Right atrium auricular region (tissue), 2 donors: ENCODE data around the gene MAN1C1. TPM values are rescaled to one million over a fixed set of nuclear protein-coding genes. Genes with fewer than 3 reads are reported as not detected.

ENCODE experiments used
- DNase-seq: peaks from one replicate; pipeline ENCODE4 v3.0.0-alpha.2; 2019; ENCODE audit warnings: low spot score
- H3K27ac ChIP-seq, 2 donors: fragments of 200-600 bp; sonication (generic); 1 replicate in 1 of 2; 2 replicates in 1 of 2; pipeline ENCODE4 v1.5.1; 2016 to 2019
- H3K27me3 ChIP-seq, 2 donors: fragments of 200-600 bp; sonication (generic); one replicate each; pipeline versions ENCODE4 v1.5.1 to v1.6.0; 2017 to 2019
- H3K36me3 ChIP-seq: fragments of 200-600 bp; sonication (generic); one replicate; pipeline ENCODE4 v1.5.1; 2016
- H3K4me1 ChIP-seq, 2 donors: fragments of 200-600 bp; sonication (generic); one replicate each; pipeline versions ENCODE4 v1.5.1 to v1.6.0; 2017 to 2019
- H3K4me3 ChIP-seq, 2 donors: fragments of 200-600 bp; sonication (generic); 1 replicate in 1 of 2; 2 replicates in 1 of 2; pipeline ENCODE4 v1.5.1; 2017 to 2019; ENCODE audit warnings: mild to moderate bottlenecking in 1 of 2, moderate library complexity in 1 of 2
- H3K9me3 ChIP-seq, 2 donors: fragments of 200-600 bp; sonication (generic); one replicate each; pipeline ENCODE4 v1.5.1; 2019
- total RNA-seq, 2 donors: library from RNA; depleted of rRNA; stranded (reverse); fragments of >200 nt; gene quantifications; one replicate each; pipeline ENCODE4 v1.1.0, GENCODE V29; 2016
- TF ChIP-seq, protein P1 (sequence below), 2 donors: fragments of 200-600 bp; sonication (generic); IDR thresholded peaks; one replicate each; pipeline ENCODE4 v1.5.1; 2019; ENCODE audit warnings: antibody characterized with exemption in 2 of 2

The MAN1C1 gene
- total RNA-seq, 2 donors from 2014 or later, result 9.4 to 13.6 TPM

DNA sequence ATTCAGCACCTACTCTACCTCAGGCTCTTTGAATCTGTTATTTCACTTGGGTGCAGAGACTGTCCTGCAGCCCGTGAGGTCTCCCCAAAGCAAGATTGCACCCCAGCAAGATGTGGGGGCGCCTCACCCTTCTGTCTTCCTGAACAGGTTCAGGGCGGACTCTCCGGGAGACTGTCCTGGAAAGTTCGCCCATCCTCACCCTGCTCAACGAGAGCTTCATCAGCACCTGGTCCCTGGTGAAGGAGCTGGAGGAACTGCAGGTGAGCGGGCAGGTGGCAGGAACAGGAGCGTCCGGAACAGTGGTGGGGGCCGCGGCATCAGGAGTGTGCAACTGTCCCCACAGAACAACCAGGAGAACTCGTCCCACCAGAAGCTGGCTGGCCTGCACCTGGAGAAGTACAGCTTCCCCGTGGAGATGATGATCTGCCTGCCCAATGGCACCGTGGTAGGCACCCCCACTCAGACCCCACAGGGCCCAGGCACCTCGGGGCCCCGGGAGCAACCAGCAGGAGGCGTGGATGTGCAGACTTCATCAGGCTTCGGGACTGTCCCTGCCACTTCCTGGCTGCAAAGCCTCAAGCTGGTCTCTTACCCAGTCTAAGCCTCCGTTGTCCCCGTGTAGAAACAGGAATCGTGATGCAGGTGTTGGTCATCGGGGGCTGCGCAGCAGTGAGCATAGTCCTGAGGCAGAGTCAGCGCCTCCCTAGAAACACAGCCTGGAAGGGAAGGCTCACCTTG lies 197.3 kb downstream of the MAN1C1 start:
- H3K27me3 ChIP-seq, result no peaks in the 10 kb centered on the region
- H3K27ac ChIP-seq, result no peak overlapping the region
- no peaks in the 10 kb centered on the region for H3K9me3 ChIP-seq
- peaks cover 38% of the 10 kb centered on the region for H3K36me3 ChIP-seq
- H3K4me1 ChIP-seq, result peaks cover 0 to 24% of the 10 kb centered on the region in 2 donors
- no peak for DNase-seq
- TF ChIP-seq, protein P1, sequence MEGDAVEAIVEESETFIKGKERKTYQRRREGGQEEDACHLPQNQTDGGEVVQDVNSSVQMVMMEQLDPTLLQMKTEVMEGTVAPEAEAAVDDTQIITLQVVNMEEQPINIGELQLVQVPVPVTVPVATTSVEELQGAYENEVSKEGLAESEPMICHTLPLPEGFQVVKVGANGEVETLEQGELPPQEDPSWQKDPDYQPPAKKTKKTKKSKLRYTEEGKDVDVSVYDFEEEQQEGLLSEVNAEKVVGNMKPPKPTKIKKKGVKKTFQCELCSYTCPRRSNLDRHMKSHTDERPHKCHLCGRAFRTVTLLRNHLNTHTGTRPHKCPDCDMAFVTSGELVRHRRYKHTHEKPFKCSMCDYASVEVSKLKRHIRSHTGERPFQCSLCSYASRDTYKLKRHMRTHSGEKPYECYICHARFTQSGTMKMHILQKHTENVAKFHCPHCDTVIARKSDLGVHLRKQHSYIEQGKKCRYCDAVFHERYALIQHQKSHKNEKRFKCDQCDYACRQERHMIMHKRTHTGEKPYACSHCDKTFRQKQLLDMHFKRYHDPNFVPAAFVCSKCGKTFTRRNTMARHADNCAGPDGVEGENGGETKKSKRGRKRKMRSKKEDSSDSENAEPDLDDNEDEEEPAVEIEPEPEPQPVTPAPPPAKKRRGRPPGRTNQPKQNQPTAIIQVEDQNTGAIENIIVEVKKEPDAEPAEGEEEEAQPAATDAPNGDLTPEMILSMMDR (IDR thresholded peaks at IDR 0.05), result no peak
- no peak overlapping the region for H3K4me3 ChIP-seq

DNA sequence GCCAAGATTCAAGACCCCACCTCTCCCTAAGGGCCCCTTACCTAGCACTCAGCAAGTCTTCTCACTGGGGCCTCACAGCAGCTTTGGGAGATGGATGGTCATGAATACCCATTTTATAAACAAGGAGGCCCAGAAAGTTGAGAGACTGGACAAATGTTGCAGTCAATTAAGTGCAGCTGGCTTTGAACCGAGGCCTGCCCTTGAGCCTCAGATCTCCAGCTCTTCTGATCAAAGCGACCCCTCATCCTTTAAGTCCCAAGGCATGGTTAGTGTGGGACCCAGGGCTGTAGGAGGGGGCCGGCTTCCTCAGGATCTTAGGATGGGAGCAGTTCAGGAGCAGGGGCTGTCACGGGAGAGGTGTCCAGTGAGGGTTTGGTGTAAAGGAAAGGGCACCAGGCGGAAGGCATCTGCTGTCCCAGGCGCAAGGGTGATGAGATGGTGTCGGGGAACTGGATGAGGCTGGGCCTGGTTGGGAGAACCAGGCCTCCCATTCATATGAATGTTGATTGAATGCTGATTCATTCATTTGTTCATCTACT lies 198.0 kb downstream of the MAN1C1 start:
- Histone ChIP-seq H3K27me3 (no peaks in the 10 kb centered on the region), H3K4me1 (peaks cover 0 to 26% of the 10 kb centered on the region in 2 donors), H3K27ac (no peak overlapping the region), H3K4me3 (no peak overlapping the region), H3K9me3 (no peaks in the 10 kb centered on the region), H3K36me3 (peaks cover 31% of the 10 kb centered on the region)
- DNase-seq, result no peak
- TF ChIP-seq, protein P1 (IDR thresholded peaks at IDR 0.05), result no peak

DNA sequence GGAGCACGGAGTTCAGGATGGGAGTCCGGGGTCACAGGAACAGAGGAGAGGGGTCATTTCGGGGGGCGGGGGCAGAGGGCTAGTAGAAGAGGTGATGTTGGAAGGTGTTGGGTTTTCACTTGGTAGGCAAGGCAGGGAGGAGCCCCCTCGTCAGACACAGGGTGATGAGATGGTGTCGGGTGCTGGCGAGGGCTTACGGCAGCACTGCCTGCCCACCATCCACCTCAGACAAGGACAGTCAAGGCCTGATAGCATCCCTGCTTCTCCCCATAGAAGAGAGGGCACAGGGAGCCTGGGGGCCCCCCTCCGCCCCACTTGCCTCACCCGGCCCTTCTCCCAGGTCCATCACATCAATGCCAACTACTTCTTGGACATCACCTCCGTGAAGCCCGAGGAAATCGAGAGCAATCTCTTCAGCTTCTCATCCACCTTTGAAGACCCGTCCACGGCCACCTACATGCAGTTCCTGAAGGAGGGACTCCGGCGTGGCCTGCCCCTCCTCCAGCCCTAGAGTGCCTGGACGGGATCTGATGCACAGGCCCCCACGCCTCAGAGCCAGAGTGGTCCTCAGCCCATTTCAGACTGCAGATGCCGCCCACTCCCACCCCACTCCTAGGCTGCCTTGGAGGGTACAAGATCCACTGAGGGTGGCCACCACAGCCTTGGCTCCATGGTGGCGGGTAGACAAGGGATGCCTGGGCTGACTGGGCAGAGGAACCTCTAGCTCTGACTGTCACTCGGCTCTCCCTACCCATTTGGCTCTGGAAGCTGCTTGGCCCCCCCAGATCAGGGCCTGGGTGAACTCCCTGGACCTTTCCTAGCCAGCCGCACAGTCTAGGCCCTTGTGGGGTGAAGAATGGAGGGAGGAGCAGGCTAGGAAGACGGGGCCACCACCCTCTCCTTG lies 198.9 kb downstream of the MAN1C1 start:
- no peaks in the 10 kb centered on the region for H3K9me3 ChIP-seq
- H3K27me3 ChIP-seq, result no peaks in the 10 kb centered on the region
- peaks cover 27% of the 10 kb centered on the region for H3K36me3 ChIP-seq
- no peak for DNase-seq
- H3K4me3 ChIP-seq, result no peak overlapping the region
- no peak overlapping the region for H3K27ac ChIP-seq
- TF ChIP-seq, protein P1 (IDR thresholded peaks at IDR 0.05), result no peak
- peaks cover 0 to 23% of the 10 kb centered on the region in 2 donors for H3K4me1 ChIP-seq

DNA sequence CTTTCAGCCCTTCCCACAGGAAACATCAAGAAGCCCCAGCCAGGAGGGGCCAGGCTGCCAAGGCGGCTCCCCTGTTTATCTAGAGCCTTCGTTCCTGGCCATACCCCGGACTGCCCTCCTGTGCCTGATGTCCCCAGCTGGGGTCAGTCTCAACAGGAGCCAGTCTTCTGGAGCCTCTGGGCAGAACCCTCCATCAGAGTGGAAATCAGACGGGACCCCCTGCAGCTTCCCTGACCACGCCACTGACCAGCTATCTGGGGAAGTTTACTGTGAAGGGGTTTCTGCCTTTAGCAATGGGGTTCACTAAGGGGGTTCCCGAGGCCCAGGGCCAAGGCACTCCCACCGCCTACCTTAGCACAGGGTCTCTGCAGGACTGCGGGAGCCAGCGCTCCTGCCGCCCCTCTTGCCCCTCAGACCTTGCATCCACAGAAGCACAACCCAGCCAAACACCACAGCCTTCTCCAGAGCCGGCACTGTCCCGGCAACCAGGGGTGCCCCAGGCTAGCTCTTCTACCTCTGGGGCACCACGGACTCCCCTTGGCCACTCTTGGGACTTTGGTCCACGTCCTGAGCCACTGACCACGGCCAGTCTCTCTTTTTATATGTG lies 199.6 kb downstream of the MAN1C1 start:
- Histone ChIP-seq H3K27ac (no peak overlapping the region), H3K9me3 (no peaks in the 10 kb centered on the region), H3K27me3 (no peaks in the 10 kb centered on the region), H3K4me1 (peaks cover 0 to 23% of the 10 kb centered on the region in 2 donors), H3K4me3 (no peak overlapping the region), H3K36me3 (peaks cover 27% of the 10 kb centered on the region)
- DNase-seq, result no peak
- TF ChIP-seq, protein P1 (IDR thresholded peaks at IDR 0.05), result no peak

DNA sequence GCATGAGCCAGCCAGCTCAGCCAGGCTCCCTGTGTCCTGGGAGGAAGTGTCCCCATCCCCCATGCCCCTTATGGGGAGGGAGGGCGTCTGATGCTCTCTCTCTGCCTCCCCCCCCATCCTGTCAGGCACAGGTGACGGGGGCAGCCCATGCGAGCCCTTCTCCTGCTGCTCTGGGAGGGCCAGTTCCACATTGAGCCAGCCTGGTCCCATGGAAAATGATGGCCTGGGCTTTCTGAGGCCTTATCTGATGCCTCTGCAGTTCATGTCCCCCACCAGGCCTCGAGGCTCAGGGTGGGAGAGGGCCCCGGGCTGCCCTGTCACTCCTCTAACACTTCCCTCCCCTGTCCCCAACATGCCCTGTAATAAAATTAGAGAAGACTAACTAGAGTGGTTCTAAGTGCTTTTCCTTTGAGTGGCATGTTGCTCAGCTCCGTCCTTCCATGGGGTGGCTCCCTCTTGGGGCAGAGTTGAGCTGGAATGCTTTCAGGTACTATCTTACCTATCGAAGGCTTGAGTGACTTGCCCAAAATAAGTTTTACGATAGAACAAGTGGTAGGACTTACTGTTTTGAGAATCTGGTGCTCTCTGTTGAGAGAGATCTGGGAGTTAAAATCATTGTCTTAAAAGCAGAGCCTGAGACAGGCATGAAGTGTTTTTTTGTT lies 201.4 kb downstream of the MAN1C1 start:
- no peak overlapping the region for H3K4me3 ChIP-seq
- H3K36me3 ChIP-seq, result peaks cover 19% of the 10 kb centered on the region
- peaks cover 0 to 38% of the 10 kb centered on the region in 2 donors for H3K4me1 ChIP-seq
- no peak for DNase-seq
- H3K27me3 ChIP-seq, result no peaks in the 10 kb centered on the region
- H3K27ac ChIP-seq, result no peak overlapping the region
- TF ChIP-seq, protein P1 (IDR thresholded peaks at IDR 0.05), result no peak
- no peaks in the 10 kb centered on the region for H3K9me3 ChIP-seq
